Thoracic aorta (tissue), 2 donors: Measurements from ENCODE around the gene NTMT2. TPM values are rescaled to one million over a fixed set of nuclear protein-coding genes. Genes with fewer than 3 reads are reported as not detected.

Experiments
- ATAC-seq: fragments of 150-250 bp; one replicate; pipeline ENCODE4 v1.8.0; 2017; ENCODE audit warnings: low read depth; ENCODE audit not compliant: insufficient number of reproducible peaks, low FRiP score
- DNase-seq: peaks from one replicate; pipeline ENCODE4 v3.0.0-alpha.2; 2020; ENCODE audit warnings: low spot score
- H3K27ac ChIP-seq, 2 donors: fragments of 200-600 bp; sonication (generic); 1 replicate in 1 of 2; 2 replicates in 1 of 2; pipeline ENCODE4 v1.5.1; 2016; ENCODE audit warnings: mild to moderate bottlenecking in 2 of 2, moderate library complexity in 2 of 2
- H3K27me3 ChIP-seq: fragments of 200-600 bp; sonication (generic); replicated peaks from 2 replicates; pipeline ENCODE4 v1.6.0; 2016; ENCODE audit warnings: mild to moderate bottlenecking; ENCODE audit not compliant: insufficient read depth
- H3K36me3 ChIP-seq: fragments of 200-600 bp; sonication (generic); one replicate; pipeline ENCODE4 v1.5.1; 2016
- H3K4me1 ChIP-seq, 2 donors: fragments of 200-600 bp; sonication (generic); 1 replicate in 1 of 2; 2 replicates in 1 of 2; pipeline versions ENCODE4 v1.5.1 to v1.6.0; 2016; ENCODE audit warnings: low read depth in 2 of 2, mild to moderate bottlenecking in 1 of 2; ENCODE audit not compliant: control insufficient read depth in 1 of 2
- H3K4me3 ChIP-seq: fragments of 200-600 bp; sonication (generic); 2 replicates; pipeline ENCODE4 v1.5.1; 2016; ENCODE audit warnings: mild to moderate bottlenecking
- H3K9me3 ChIP-seq: fragments of 200-600 bp; sonication (generic); 2 replicates; pipeline ENCODE4 v1.5.1; 2016
- CTCF ChIP-seq: fragments of 200-600 bp; sonication (generic); IDR thresholded peaks from one replicate; pipeline ENCODE4 v1.5.1; 2019; ENCODE audit warnings: antibody characterized with exemption
- total RNA-seq, 2 donors: library from RNA; depleted of rRNA; stranded (reverse); fragments of >200 nt; gene quantifications; one replicate each; pipeline versions ENCODE4 v1.1.0 to v1.2.3, GENCODE V29; 2016

The NTMT2 gene
- total RNA-seq, 2 donors from 2014 or later: not detected

GRCh38 chr1:170196490-170197236, 50.9 kb downstream of the NTMT2 start:
- TF ChIP-seq CTCF: no peak
- Histone ChIP-seq H3K36me3 (no peaks in the 10 kb centered on the region), H3K9me3 (no peaks in the 10 kb centered on the region), H3K27ac (peak overlapping the region; percentile 14 to 68), H3K4me1 (peaks cover 22 to 63% of the 10 kb centered on the region in 2 donors), H3K4me3 (no peak overlapping the region), H3K27me3 (no peaks in the 10 kb centered on the region)
- DNase-seq: no peak
- ATAC-seq: peak; percentile 58

DNA sequence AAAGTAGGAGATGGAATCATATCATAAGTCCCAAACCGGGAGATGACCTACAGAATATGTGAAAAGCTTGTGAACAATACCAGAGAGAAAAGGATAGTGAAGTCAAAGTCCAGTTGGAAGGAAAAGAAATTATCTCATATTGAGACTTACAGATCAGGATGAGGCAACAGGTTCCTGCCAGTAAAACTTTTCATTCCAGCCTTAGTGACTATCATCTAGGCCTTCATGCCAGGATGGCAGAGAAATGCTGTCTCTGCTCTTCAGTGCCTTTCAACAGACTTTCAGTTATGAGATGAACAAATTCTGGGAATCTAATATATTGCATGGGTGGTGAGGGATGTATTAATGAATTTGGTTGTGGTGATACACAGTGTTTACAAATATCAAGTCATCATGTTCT, 52.3 kb downstream of the NTMT2 start:
- DNase-seq: no peak
- Histone ChIP-seq H3K27ac (no peak overlapping the region), H3K36me3 (no peaks in the 10 kb centered on the region), H3K9me3 (no peaks in the 10 kb centered on the region), H3K27me3 (no peaks in the 10 kb centered on the region), H3K4me3 (no peak overlapping the region), H3K4me1 (peaks cover 22 to 54% of the 10 kb centered on the region in 2 donors)
- ATAC-seq: no peak
- TF ChIP-seq CTCF: no peak

DNA sequence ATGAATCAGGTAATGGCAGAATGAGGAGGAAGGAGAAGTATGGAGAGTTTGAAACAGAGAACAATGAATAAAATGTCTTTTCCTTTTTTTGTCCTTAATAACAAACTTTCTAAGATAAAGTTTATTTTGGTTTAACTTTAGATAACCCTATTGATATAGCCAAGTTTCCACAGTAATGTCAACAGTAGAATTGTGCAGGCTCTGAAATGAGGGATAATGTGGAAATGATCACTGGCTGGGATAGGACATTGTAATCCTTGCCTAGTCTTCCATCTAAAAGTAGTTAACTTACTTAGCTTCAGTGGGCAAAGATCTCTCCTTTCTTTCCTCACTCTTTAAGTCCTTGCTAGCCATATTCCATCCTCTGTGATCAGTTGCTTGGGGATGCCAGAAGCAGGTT, 52.8 kb downstream of the NTMT2 start:
- H3K4me3 ChIP-seq: no peak overlapping the region
- H3K4me1 ChIP-seq: peaks cover 22 to 54% of the 10 kb centered on the region in 2 donors
- DNase-seq (no peak), ATAC-seq (no peak)
- no peaks in the 10 kb centered on the region for H3K9me3 ChIP-seq
- H3K36me3 ChIP-seq: no peaks in the 10 kb centered on the region
- TF ChIP-seq CTCF: no peak
- H3K27ac ChIP-seq: peak overlapping the region in 1 of 2 donors; percentile 37
- H3K27me3 ChIP-seq: no peaks in the 10 kb centered on the region

DNA sequence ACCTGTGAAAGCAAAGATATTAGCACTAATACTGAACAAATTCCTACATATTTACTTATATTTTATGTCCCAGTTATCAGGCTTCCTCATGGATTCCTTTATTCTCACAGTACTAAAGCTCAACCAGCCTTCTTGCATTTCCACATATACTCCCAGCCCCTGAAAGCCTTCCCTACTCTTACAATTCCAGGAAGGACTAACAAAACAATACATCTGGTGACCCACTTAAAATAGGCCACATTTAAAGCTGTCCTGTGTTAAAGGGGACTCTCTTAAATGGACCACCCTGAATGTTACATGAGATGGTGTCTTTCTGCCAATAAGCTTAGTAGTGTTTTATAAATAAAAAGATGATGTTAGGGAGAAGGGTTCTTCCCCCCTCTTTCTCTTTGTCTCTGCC, 54.4 kb downstream of the NTMT2 start:
- Histone ChIP-seq H3K9me3 (no peaks in the 10 kb centered on the region), H3K4me3 (peak overlapping the region; percentile 36), H3K4me1 (peaks cover 19 to 44% of the 10 kb centered on the region in 2 donors), H3K27ac (peak overlapping the region; percentile 6 to 31), H3K36me3 (no peaks in the 10 kb centered on the region), H3K27me3 (no peaks in the 10 kb centered on the region)
- DNase-seq: no peak
- no peak for TF ChIP-seq CTCF
- no peak for ATAC-seq

DNA sequence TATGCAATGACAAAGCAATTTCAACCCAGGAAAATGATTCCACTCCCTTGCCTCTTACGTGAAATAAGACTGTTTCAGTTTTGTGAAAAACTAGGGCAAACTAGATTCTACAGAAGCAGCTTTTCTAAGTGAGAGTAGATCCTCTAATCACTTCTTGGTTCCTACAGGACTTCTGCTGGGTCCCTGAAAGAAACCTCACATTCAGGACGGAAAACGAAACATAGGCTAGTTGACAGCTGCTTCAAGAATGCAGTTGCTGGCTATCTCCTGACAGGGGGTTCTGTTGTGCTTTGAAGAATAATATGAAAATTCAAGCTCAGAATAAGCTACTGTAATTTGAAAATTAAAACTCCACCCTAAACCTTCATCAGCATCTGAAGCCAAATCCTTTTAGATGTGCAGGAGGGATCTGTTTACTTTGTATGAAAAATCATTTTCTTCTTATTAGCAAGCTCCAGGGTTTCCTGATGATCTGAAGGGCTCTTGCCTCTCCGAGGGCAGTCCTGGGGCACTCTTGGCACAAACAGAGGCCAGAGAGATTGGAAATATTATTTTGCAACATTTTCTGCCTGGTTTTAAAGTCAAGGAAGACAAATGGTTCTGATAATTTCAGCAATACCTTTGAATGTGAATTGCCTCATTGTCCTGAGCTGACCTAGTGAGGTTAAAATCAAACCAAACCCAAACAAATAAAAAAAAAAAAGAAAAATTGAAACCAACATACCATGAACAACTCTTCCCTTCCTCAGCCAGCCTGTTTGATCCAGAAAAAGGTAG, 55.0 kb downstream of the NTMT2 start:
- Histone ChIP-seq H3K4me1 (peaks cover 19 to 43% of the 10 kb centered on the region in 2 donors), H3K27me3 (no peaks in the 10 kb centered on the region), H3K27ac (peak overlapping the region; percentile 6 to 31), H3K4me3 (peak overlapping the region; percentile 36), H3K9me3 (no peaks in the 10 kb centered on the region), H3K36me3 (no peaks in the 10 kb centered on the region)
- ATAC-seq (no peak), DNase-seq (no peak)
- no peak for TF ChIP-seq CTCF
